HG02938 (cell line): ENCODE data around the gene MED13.

Source experiments
- ATAC-seq: cut with Tn5 transposase; IDR thresholded peaks from one replicate; pipeline ENCODE4 v1.9.1; 2021; ENCODE audit warnings: mild to moderate bottlenecking, moderate library complexity; ENCODE audit not compliant: unreplicated experiment

MED13 gene

GRCh38 chr17:62064791-62065563 is at the start of gene MED13:
MED13 (minus strand) TSS chr17:62065278; CDS start chr17:62065205, 73 bp downstream.
- peak; percentile 18 for ATAC-seq

- ATAC-seq: no peak
Observed at GRCh38 chr17:62112229-62112628, 47.2 kb upstream of the MED13 start.

- ATAC-seq: no peak
Observed at GRCh38 chr17:62111562-62112171, 46.6 kb upstream of the MED13 start.

GRCh38 chr17:62110923-62111484 is 45.9 kb upstream of the MED13 start:
- no peak for ATAC-seq

GRCh38 chr17:62109924-62110323 is 44.8 kb upstream of the MED13 start:
- ATAC-seq: no peak

- peak; percentile 97 for ATAC-seq
Observed at GRCh38 chr17:62109378-62109902, 44.4 kb upstream of the MED13 start.

GRCh38 chr17:62105861-62106260 is 40.8 kb upstream of the MED13 start:
- no peak for ATAC-seq

- no peak for ATAC-seq
Observed at GRCh38 chr17:62105357-62105756, 40.3 kb upstream of the MED13 start.

- ATAC-seq: no peak
Observed at GRCh38 chr17:62101515-62101914, 36.4 kb upstream of the MED13 start.

- ATAC-seq: no peak
Observed at GRCh38 chr17:62101090-62101489, 36.0 kb upstream of the MED13 start.

- ATAC-seq: no peak
Observed at GRCh38 chr17:62100055-62100454, 35.0 kb upstream of the MED13 start.

- no peak for ATAC-seq
Observed at GRCh38 chr17:62099532-62099931, 34.5 kb upstream of the MED13 start.

GRCh38 chr17:62098623-62099231 is 33.6 kb upstream of the MED13 start:
- ATAC-seq: peak; percentile 84

- ATAC-seq: no peak
Observed at GRCh38 chr17:62096401-62096670, 31.3 kb upstream of the MED13 start.

GRCh38 chr17:62094175-62094574 is 29.1 kb upstream of the MED13 start:
- no peak for ATAC-seq

- peak; percentile 94 for ATAC-seq
Observed at GRCh38 chr17:62093188-62094155, 28.4 kb upstream of the MED13 start.

GRCh38 chr17:62092784-62093183 is 27.7 kb upstream of the MED13 start:
- no peak for ATAC-seq

GRCh38 chr17:62091804-62092203 is 26.7 kb upstream of the MED13 start:
- no peak for ATAC-seq

GRCh38 chr17:62090868-62091267 is 25.8 kb upstream of the MED13 start:
- ATAC-seq: no peak

GRCh38 chr17:62090021-62090824 is 25.1 kb upstream of the MED13 start:
- ATAC-seq: no peak
